H9 (cell line): ENCODE measurements around the gene RNF125. TPM values are rescaled to one million over a fixed set of nuclear protein-coding genes. Genes with fewer than 3 reads are reported as not detected.
"Not testable (repeated sequence)": the region's sequence is repeated elsewhere in the genome, so short reads cannot be mapped to it uniquely, and the experiment has no call there.

Experiments
- DNase-seq: peaks from one replicate; pipeline ENCODE4 v3.0.0-alpha.2; 2017
- H2AFZ ChIP-seq: one replicate; pipeline ENCODE4 v1.6.1; 2013; ENCODE audit warnings: mild to moderate bottlenecking, low read length, control low read depth, moderate library complexity
- H2AK5ac ChIP-seq: 2 replicates; pipeline ENCODE4 v1.6.1; 2013; ENCODE audit warnings: low read length, control low read depth, mixed read lengths; ENCODE audit not compliant: insufficient read length
- H2BK120ac ChIP-seq: one replicate; pipeline ENCODE4 v1.6.1; 2013; ENCODE audit warnings: low read depth, mild to moderate bottlenecking, low read length, control low read depth, inconsistent platforms; ENCODE audit not compliant: poor library complexity, severe bottlenecking
- H2BK12ac ChIP-seq: 2 replicates; pipeline ENCODE4 v1.6.1; 2013; ENCODE audit warnings: low read length, control low read depth, mixed read lengths, low read depth; ENCODE audit not compliant: insufficient read length
- H2BK15ac ChIP-seq: 2 replicates; pipeline ENCODE4 v1.6.1; 2013; ENCODE audit warnings: low read depth, low read length, control low read depth
- H2BK20ac ChIP-seq: one replicate; pipeline ENCODE4 v1.6.1; 2013; ENCODE audit warnings: low read depth, mild to moderate bottlenecking, low read length, control low read depth, inconsistent platforms; ENCODE audit not compliant: poor library complexity, severe bottlenecking
- H2BK5ac ChIP-seq: 2 replicates; pipeline ENCODE4 v1.6.1; 2013; ENCODE audit warnings: low read length, control low read depth, mixed read lengths; ENCODE audit not compliant: insufficient read length
- H3K14ac ChIP-seq: 2 replicates; pipeline ENCODE4 v1.6.1; 2013; ENCODE audit warnings: low read length, control low read depth; ENCODE audit not compliant: insufficient read depth
- H3K18ac ChIP-seq: 2 replicates; pipeline ENCODE4 v1.6.1; 2013; ENCODE audit warnings: low read depth, mild to moderate bottlenecking, mixed read lengths, low read length, control low read depth; ENCODE audit not compliant: insufficient read length
- H3K23ac ChIP-seq: 2 replicates; pipeline ENCODE4 v1.6.1; 2013; ENCODE audit warnings: low read length, control low read depth, mixed read lengths, low read depth; ENCODE audit not compliant: insufficient read length
- H3K23me2 ChIP-seq: 2 replicates; pipeline ENCODE4 v1.6.1; 2013; ENCODE audit warnings: low read depth, mild to moderate bottlenecking, mixed read lengths, low read length, control low read depth; ENCODE audit not compliant: insufficient read length, poor library complexity, severe bottlenecking
- H3K27ac ChIP-seq: 2 replicates; pipeline ENCODE4 v1.5.1; 2013; ENCODE audit warnings: low read length, control low read depth, mixed read lengths, low read depth; ENCODE audit not compliant: insufficient read length
- H3K27me3 ChIP-seq: 2 replicates; pipeline ENCODE4 v1.6.1; 2013; ENCODE audit warnings: low read length, control low read depth, inconsistent platforms; ENCODE audit not compliant: insufficient read depth
- H3K4ac ChIP-seq: 2 replicates; pipeline ENCODE4 v1.6.1; 2013; ENCODE audit warnings: low read depth, mild to moderate bottlenecking, control low read depth, inconsistent platforms, low read length, moderate library complexity
- H3K4me1 ChIP-seq: 2 replicates; pipeline ENCODE4 v1.6.1; 2013; ENCODE audit warnings: low read length, control low read depth, inconsistent platforms; ENCODE audit not compliant: insufficient read depth
- H3K4me2 ChIP-seq: 2 replicates; pipeline ENCODE4 v1.6.1; 2013; ENCODE audit warnings: low read length, control low read depth, mixed read lengths; ENCODE audit not compliant: insufficient read length, insufficient read depth
- H3K56ac ChIP-seq: 2 replicates; pipeline ENCODE4 v1.6.1; 2013; ENCODE audit warnings: low read depth, mild to moderate bottlenecking, mixed read lengths, low read length, control low read depth; ENCODE audit not compliant: insufficient read length
- H3K79me1 ChIP-seq: 2 replicates; pipeline ENCODE4 v1.6.1; 2013; ENCODE audit warnings: low read depth, mild to moderate bottlenecking, moderate library complexity, low read length, control low read depth, inconsistent platforms; ENCODE audit not compliant: insufficient read depth, poor library complexity, severe bottlenecking
- H3K79me2 ChIP-seq: 2 replicates; pipeline ENCODE4 v1.6.1; 2013; ENCODE audit warnings: low read length, control low read depth, inconsistent platforms; ENCODE audit not compliant: insufficient read depth
- H3K9ac ChIP-seq: 2 replicates; pipeline ENCODE4 v1.6.1; 2013; ENCODE audit warnings: low read length, control low read depth, mixed read lengths; ENCODE audit not compliant: insufficient read length; ENCODE audit errors: extremely low read depth
- H3K9me3 ChIP-seq: one replicate; pipeline ENCODE4 v1.6.1; 2013; ENCODE audit warnings: low read depth, low read length, inconsistent platforms; ENCODE audit not compliant: control insufficient read depth
- H3T11ph ChIP-seq: one replicate; pipeline ENCODE4 v1.6.1; 2013; ENCODE audit warnings: mild to moderate bottlenecking, low read length, control low read depth, inconsistent platforms
- H4K20me1 ChIP-seq: one replicate; pipeline ENCODE4 v1.6.1; 2013; ENCODE audit not compliant: control insufficient read depth, insufficient read length, insufficient read depth
- H4K5ac ChIP-seq: 2 replicates; pipeline ENCODE4 v1.6.1; 2013; ENCODE audit warnings: low read depth, mild to moderate bottlenecking, mixed read lengths, low read length, control low read depth; ENCODE audit not compliant: insufficient read length
- H4K8ac ChIP-seq: replicated peaks from 2 replicates; pipeline ENCODE4 v1.6.1; 2013; ENCODE audit warnings: low read length, control low read depth, mixed read lengths, low read depth; ENCODE audit not compliant: insufficient read length
- H4K91ac ChIP-seq: 2 replicates; pipeline ENCODE4 v1.6.1; 2013; ENCODE audit warnings: low read depth, mild to moderate bottlenecking, moderate library complexity, mixed read lengths, low read length, control low read depth; ENCODE audit not compliant: insufficient read length
- H3K27ac Mint-ChIP-seq, 3 experiments: 2 replicates in 2 of 3; 3 replicates in 1 of 3; pipeline ENCODE4 v1.8.0; 2020 to 2021; ENCODE audit warnings: mixed read lengths in 3 of 3, mild to moderate bottlenecking in 1 of 3, moderate library complexity in 1 of 3
- H3K27me3 Mint-ChIP-seq: 2 replicates; pipeline ENCODE4 v1.8.0; 2021; ENCODE audit warnings: low read depth, mild to moderate bottlenecking, moderate library complexity, mixed read lengths
- H3K36me3 Mint-ChIP-seq, 3 experiments: 2 replicates in 2 of 3; 3 replicates in 1 of 3; pipeline ENCODE4 v1.8.0; 2020 to 2021; ENCODE audit warnings: low read depth in 3 of 3, mixed read lengths in 3 of 3; ENCODE audit not compliant: insufficient read depth in 1 of 3
- H3K4me1 Mint-ChIP-seq, 2 experiments: 2 replicates each; pipeline ENCODE4 v1.8.0; 2020; ENCODE audit warnings: mixed read lengths in 2 of 2
- H3K4me3 Mint-ChIP-seq, 2 experiments: 2 replicates in 1 of 2; 3 replicates in 1 of 2; pipeline ENCODE4 v1.8.0; 2020 to 2021; ENCODE audit warnings: mild to moderate bottlenecking in 2 of 2, mixed read lengths in 2 of 2, moderate library complexity in 1 of 2
- H3K9me3 Mint-ChIP-seq, 2 experiments: 2 replicates in 1 of 2; 3 replicates in 1 of 2; pipeline ENCODE4 v1.8.0; 2020; ENCODE audit warnings: mild to moderate bottlenecking in 2 of 2, mixed read lengths in 2 of 2, moderate library complexity in 1 of 2
- CTCF ChIP-seq: fragments of 200-600 bp; sonication (generic); conservative IDR thresholded peaks from 3 replicates; pipeline ENCODE4 v1.8.0; 2021; ENCODE audit warnings: antibody characterized with exemption, mild to moderate bottlenecking
- WGBS: extraction: QIAGEN DNeasy Blood & Tissue Kit; methylation state at CpG from one replicate; pipeline ENCODE4 v1.1.7; 2013; ENCODE audit warnings: missing lambda C conversion rate, low lambda C conversion rate, mixed read lengths; ENCODE audit not compliant: insufficient read length; ENCODE audit errors: extremely low coverage; 5-methylcytosine and 5-hydroxymethylcytosine counted together
- total RNA-seq: library from RNA; stranded (reverse); gene quantifications from 2 replicates; pipeline ENCODE4 v1.2.1, GENCODE V29; 2021

RNF125 gene
- total RNA-seq, 1 experiment from 2014 or later: 8.3 TPM

GRCh38 chr18:31998880-31999412, 19.7 kb upstream of the RNF125 start:
- Histone ChIP-seq H3K56ac (no peak overlapping the region), H3K79me1 (no peaks in the 10 kb centered on the region), H3K18ac (no peak overlapping the region), H3K9me3 (no peaks in the 10 kb centered on the region), H3K4me1 (no peaks in the 10 kb centered on the region), H2BK15ac (no peak overlapping the region), H4K8ac (no peak overlapping the region), H3K27me3 (no peaks in the 10 kb centered on the region), H2AK5ac (no peak overlapping the region), H3K4ac (no peak overlapping the region), H3K23me2 (no peaks in the 10 kb centered on the region), H4K20me1 (no peaks in the 10 kb centered on the region), H3T11ph (no peak overlapping the region), H3K14ac (no peak overlapping the region), H2BK120ac (no peak overlapping the region), H2AFZ (no peak overlapping the region), H2BK12ac (no peak overlapping the region), H2BK20ac (no peak overlapping the region), H4K91ac (no peak overlapping the region), H3K79me2 (no peaks in the 10 kb centered on the region), H3K4me2 (no peak overlapping the region), H3K27ac (no peak overlapping the region), H2BK5ac (no peak overlapping the region), H3K23ac (no peak overlapping the region), H3K9ac (no peak overlapping the region), H4K5ac (no peak overlapping the region)
- peaks cover 15% of the 10 kb centered on the region in 2 experiments for H3K9me3 Mint-ChIP-seq
- no peak overlapping the region for H3K27ac Mint-ChIP-seq
- DNase-seq: no peak
- H3K36me3 Mint-ChIP-seq: peaks cover 6 to 21% (median 9%) of the 10 kb centered on the region in 3 experiments; a peak in 6 of 7 replicates
- no CpG with 5 or more reads among the region's 5 CpGs for WGBS
- TF ChIP-seq CTCF: no peak
- no peaks in the 10 kb centered on the region; the same call in 1 of the 2 replicates for H3K27me3 Mint-ChIP-seq
- H3K4me1 Mint-ChIP-seq: peaks cover 0 to 9% of the 10 kb centered on the region in 2 experiments; a peak in 1 of 4 replicates
- no peak overlapping the region for H3K4me3 Mint-ChIP-seq

GRCh38 chr18:32001141-32001540, 17.5 kb upstream of the RNF125 start:
- Mint-ChIP-seq H3K9me3 (peaks cover 13 to 15% of the 10 kb centered on the region in 2 experiments), H3K36me3 (peaks cover 5 to 18% (median 6%) of the 10 kb centered on the region in 3 experiments; a peak in 6 of 7 replicates)
- WGBS: no CpG with 5 or more reads among the region's 7 CpGs

More at GRCh38 chr18:32001141-32001540, 17.5 kb upstream of the RNF125 start:
- not testable (repeated sequence) for H2BK15ac ChIP-seq, H3K79me1 ChIP-seq, H2AFZ ChIP-seq, H3K4ac ChIP-seq, H3K27ac Mint-ChIP-seq, H3K56ac ChIP-seq, H3K18ac ChIP-seq, H3K9ac ChIP-seq, H3K4me1 Mint-ChIP-seq, H3K14ac ChIP-seq, H4K8ac ChIP-seq, H2BK12ac ChIP-seq, H3K4me2 ChIP-seq, DNase-seq, H3K4me1 ChIP-seq, H2BK20ac ChIP-seq, H4K91ac ChIP-seq, H4K5ac ChIP-seq, H3K23me2 ChIP-seq, H2AK5ac ChIP-seq, H4K20me1 ChIP-seq, H3K23ac ChIP-seq, H2BK120ac ChIP-seq, H3K79me2 ChIP-seq, H3T11ph ChIP-seq, H3K27ac ChIP-seq, H3K4me3 Mint-ChIP-seq, H3K9me3 ChIP-seq, H3K27me3 ChIP-seq, H2BK5ac ChIP-seq, H3K27me3 Mint-ChIP-seq
